SKM-1 treated with dmso at 0.1 percent for 144 hours (cell line): Measurements from ENCODE around the gene ACO1.
"Not testable (repeated sequence)": the region's sequence is repeated elsewhere in the genome, so short reads cannot be mapped to it uniquely, and the experiment has no call there.

Experiments used
- DNase-seq: peaks from one replicate; lab custom pipeline; 2025; ENCODE audit not compliant: unreplicated experiment; lab: John Stamatoyannopoulos, UW

The ACO1 gene

GRCh38 chr9:32384364-32385151 is at the start of gene ACO1:
Gene ACO1 (plus strand): TSS chr9:32384643. CDS start chr9:32405507, 20,864 bp downstream.
- peak; percentile 71 for DNase-seq

GRCh38 chr9:32334916-32335895 is 49.2 kb upstream of the ACO1 start:
- DNase-seq, result no peak

- DNase-seq, result no peak
Observed at GRCh38 chr9:32339424-32339823, 45.0 kb upstream of the ACO1 start.

- no peak for DNase-seq
Observed at GRCh38 chr9:32340361-32340760, 44.1 kb upstream of the ACO1 start.

GRCh38 chr9:32344551-32345182 is 39.8 kb upstream of the ACO1 start:
- DNase-seq, result no peak

- no peak for DNase-seq
Observed at GRCh38 chr9:32345243-32345642, 39.2 kb upstream of the ACO1 start.

- no peak for DNase-seq
Observed at GRCh38 chr9:32347571-32347970, 36.9 kb upstream of the ACO1 start.

- no peak for DNase-seq
Observed at GRCh38 chr9:32348106-32348695, 36.2 kb upstream of the ACO1 start.

- DNase-seq, result no peak
Observed at GRCh38 chr9:32349013-32349412, 35.4 kb upstream of the ACO1 start.

GRCh38 chr9:32350682-32351081 is 33.8 kb upstream of the ACO1 start:
- no peak for DNase-seq

GRCh38 chr9:32351845-32352244 is 32.6 kb upstream of the ACO1 start:
- DNase-seq, result no peak

- not testable (repeated sequence) for DNase-seq
Observed at GRCh38 chr9:32353476-32353875, 31.0 kb upstream of the ACO1 start.

- no peak for DNase-seq
Observed at GRCh38 chr9:32359452-32359851, 25.0 kb upstream of the ACO1 start.

- DNase-seq, result no peak
Observed at GRCh38 chr9:32360983-32361673, 23.3 kb upstream of the ACO1 start.

GRCh38 chr9:32371279-32371678 is 13.2 kb upstream of the ACO1 start:
- no peak for DNase-seq

- no peak for DNase-seq
Observed at GRCh38 chr9:32371679-32372078, 12.8 kb upstream of the ACO1 start.

- no peak for DNase-seq
Observed at GRCh38 chr9:32376285-32376684, 8.2 kb upstream of the ACO1 start.

- peak; percentile 58 for DNase-seq
Observed at GRCh38 chr9:32378496-32378895, 5.9 kb upstream of the ACO1 start.

- DNase-seq, result peak; percentile 67
Observed at GRCh38 chr9:32378993-32379729, 5.3 kb upstream of the ACO1 start.

GRCh38 chr9:32380944-32381343 is 3.5 kb upstream of the ACO1 start:
- no peak for DNase-seq
